ENCODE results near the gene GRM4. TPM values are rescaled to one million over a fixed set of nuclear protein-coding genes. Genes with fewer than 3 reads are reported as not detected.
A peak's percentile ranks its signal among the peaks of the same experiment; 100 is the strongest.

Gene GRM4
- total RNA-seq, 1 donor from 2014 or later, result 1.2 TPM

DNA sequence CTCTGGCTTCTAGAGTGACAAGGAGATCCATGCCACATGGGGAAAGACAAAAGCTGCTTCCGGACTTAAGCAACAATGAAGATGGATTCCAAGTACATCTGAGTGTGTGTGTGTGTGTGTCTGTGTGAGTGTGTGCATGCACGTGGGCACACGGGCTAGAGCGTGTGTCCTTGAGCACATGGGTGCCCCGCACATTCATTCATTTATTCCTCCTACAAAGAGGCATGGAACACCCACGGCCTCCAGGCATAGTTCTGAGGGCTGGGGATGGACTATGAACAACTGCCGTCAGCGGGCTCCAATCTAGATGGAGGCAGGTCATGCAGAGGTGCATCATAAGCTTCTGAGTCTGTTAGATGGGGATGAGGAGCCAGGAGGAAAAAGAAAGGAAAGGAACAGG, 49.1 kb downstream of the GRM4 start:
- Mint-ChIP-seq H3K27me3 (ENCODE audit: insufficient read depth, low read depth) (peaks cover 19% of the 10 kb centered on the region), H3K4me1 (peaks cover 5% of the 10 kb centered on the region), H3K27ac (no peak overlapping the region), H3K36me3 (no peaks in the 10 kb centered on the region), H3K4me3 (no peak overlapping the region), H3K9me3 (no peaks in the 10 kb centered on the region)
- Histone ChIP-seq H3F3A (ENCODE audit: low read depth) (no peaks in the 10 kb centered on the region), H3K4me3 (no peak overlapping the region), H4K20me1 (ENCODE audit: low read depth) (no peaks in the 10 kb centered on the region), H3K36me3 (no peaks in the 10 kb centered on the region), H3K27ac (no peak overlapping the region), H3K4me2 (no peak overlapping the region), H3K9ac (no peak overlapping the region), H3K79me2 (ENCODE audit: low read depth) (no peaks in the 10 kb centered on the region), H3K4me1 (peaks cover 6% of the 10 kb centered on the region), H3K27me3 (no peaks in the 10 kb centered on the region), H3K9me3 (ENCODE audit: low read depth) (no peaks in the 10 kb centered on the region), H2AFZ (replicated peaks) (no peak overlapping the region)
- no peak for DNase-seq (ENCODE audit: low spot score)
- TF ChIP-seq CTCF (IDR thresholded peaks at IDR 0.05) (no peak), EZH2 (IDR thresholded peaks at IDR 0.05) (no peak), EZH2phosphoT487 (IDR thresholded peaks at IDR 0.05) (no peak)

DNA sequence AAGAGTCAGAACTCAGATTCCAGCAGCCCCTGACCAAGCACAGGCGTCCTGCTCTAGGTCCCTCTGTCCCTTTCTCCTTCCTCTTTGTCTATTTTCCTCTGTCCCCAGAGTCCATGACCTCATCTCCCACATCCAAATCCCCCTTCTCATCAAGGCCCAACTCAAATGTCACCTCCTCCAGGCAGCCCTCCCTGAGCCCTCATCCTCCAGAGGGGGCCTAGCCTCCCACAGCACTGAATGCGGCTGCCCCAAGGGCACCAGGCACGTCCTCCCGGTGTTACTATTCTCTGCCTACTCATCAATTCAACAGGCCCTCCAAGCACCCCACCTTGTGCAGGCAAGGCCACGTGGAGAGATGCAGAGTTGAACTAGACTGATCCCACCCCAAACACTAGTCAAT, 49.7 kb downstream of the GRM4 start:
- H3K4me1 ChIP-seq, result peaks cover 6% of the 10 kb centered on the region
- H3K4me2 ChIP-seq, result no peak overlapping the region
- Mint-ChIP-seq H3K4me3 (no peak overlapping the region), H3K36me3 (no peaks in the 10 kb centered on the region), H3K9me3 (no peaks in the 10 kb centered on the region), H3K27me3 (ENCODE audit: insufficient read depth, low read depth) (peaks cover 19% of the 10 kb centered on the region), H3K27ac (peak overlapping the region; percentile 69), H3K4me1 (peaks cover 5% of the 10 kb centered on the region)
- H4K20me1 ChIP-seq (ENCODE audit: low read depth), result no peaks in the 10 kb centered on the region
- no peaks in the 10 kb centered on the region for H3K9me3 ChIP-seq (ENCODE audit: low read depth)
- no peak for DNase-seq (ENCODE audit: low spot score)
- no peak overlapping the region for H3K27ac ChIP-seq
- H3K27me3 ChIP-seq, result no peaks in the 10 kb centered on the region
- H3K79me2 ChIP-seq (ENCODE audit: low read depth), result no peaks in the 10 kb centered on the region
- no peaks in the 10 kb centered on the region for H3K36me3 ChIP-seq
- TF ChIP-seq EZH2 (IDR thresholded peaks at IDR 0.05) (no peak), CTCF (IDR thresholded peaks at IDR 0.05) (no peak), EZH2phosphoT487 (IDR thresholded peaks at IDR 0.05) (no peak)
- H3F3A ChIP-seq (ENCODE audit: low read depth), result no peaks in the 10 kb centered on the region
- H2AFZ ChIP-seq (replicated peaks), result no peak overlapping the region
- H3K4me3 ChIP-seq, result no peak overlapping the region
- no peak overlapping the region for H3K9ac ChIP-seq

- Mint-ChIP-seq H3K4me3 (no peak overlapping the region), H3K4me1 (peaks cover 5% of the 10 kb centered on the region), H3K27ac (peak overlapping the region; percentile 69), H3K27me3 (ENCODE audit: insufficient read depth, low read depth) (peaks cover 17% of the 10 kb centered on the region), H3K9me3 (no peaks in the 10 kb centered on the region), H3K36me3 (no peaks in the 10 kb centered on the region)
- Histone ChIP-seq H2AFZ (replicated peaks) (no peak overlapping the region), H3K36me3 (no peaks in the 10 kb centered on the region), H3K4me1 (peaks cover 6% of the 10 kb centered on the region), H3K9me3 (ENCODE audit: low read depth) (no peaks in the 10 kb centered on the region), H3K27ac (no peak overlapping the region), H3K4me3 (no peak overlapping the region), H3F3A (ENCODE audit: low read depth) (no peaks in the 10 kb centered on the region), H3K79me2 (ENCODE audit: low read depth) (no peaks in the 10 kb centered on the region), H3K4me2 (no peak overlapping the region), H3K9ac (no peak overlapping the region), H3K27me3 (no peaks in the 10 kb centered on the region), H4K20me1 (ENCODE audit: low read depth) (no peaks in the 10 kb centered on the region)
- no peak for TF ChIP-seq EZH2 (IDR thresholded peaks at IDR 0.05)
- no peak for TF ChIP-seq EZH2phosphoT487 (IDR thresholded peaks at IDR 0.05)
- no peak for TF ChIP-seq CTCF (IDR thresholded peaks at IDR 0.05)
- DNase-seq (ENCODE audit: low spot score), result no peak
Observed at GRCh38 chr6:34095741-34096140, 50.1 kb downstream of the GRM4 start.
